Measurements from ENCODE around the gene CFTR. TPM values are rescaled to one million over a fixed set of nuclear protein-coding genes. Genes with fewer than 3 reads are reported as not detected.

Gene CFTR
- total RNA-seq, 1 experiment from 2014 or later, result 0.31 TPM

DNA sequence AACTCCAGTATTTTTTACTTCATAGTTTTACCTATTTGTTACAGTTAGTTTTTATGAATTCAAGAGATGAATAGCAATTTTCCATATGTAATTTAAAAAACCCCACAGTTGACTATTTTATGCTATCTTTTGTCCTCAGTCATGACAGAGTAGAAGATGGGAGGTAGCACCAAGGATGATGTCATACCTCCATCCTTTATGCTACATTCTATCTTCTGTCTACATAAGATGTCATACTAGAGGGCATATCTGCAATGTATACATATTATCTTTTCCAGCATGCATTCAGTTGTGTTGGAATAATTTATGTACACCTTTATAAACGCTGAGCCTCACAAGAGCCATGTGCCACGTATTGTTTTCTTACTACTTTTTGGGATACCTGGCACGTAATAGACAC lies 184.2 kb downstream of the CFTR start:
- ChIA-PET CTCF (no interaction called here), POLR2A (no interaction called here)
- Histone ChIP-seq H3K4me1 (ENCODE audit: control insufficient read depth, insufficient read depth, low read length) (no peaks in the 10 kb centered on the region), H3K9me3 (ENCODE audit: control insufficient read depth, insufficient read depth, low read depth, low read length) (no peaks in the 10 kb centered on the region), H3K27ac (ENCODE audit: low read length) (no peak overlapping the region), H3K36me3 (ENCODE audit: control insufficient read depth, insufficient read depth, low read length) (no peaks in the 10 kb centered on the region), H3K27me3 (ENCODE audit: control insufficient read depth, insufficient read depth, low read length) (no peaks in the 10 kb centered on the region), H3K4me3 (ENCODE audit: low read depth in 2 of 2, low read length in 2 of 2) (no peak overlapping the region)
- intact Hi-C loops (cut with micrococcal nuclease; ENCODE audit: unreplicated experiment), result no loop called here
- ATAC-seq (no peak), DNase-seq (ENCODE audit: low read depth, low spot score) (no peak)
- TF ChIP-seq SIN3A (IDR thresholded peaks at IDR 0.05; ENCODE audit: borderline replicate concordance, insufficient read depth, low read depth, low read length) (no peak), POLR2AphosphoS5 (IDR thresholded peaks at IDR 0.05; ENCODE audit: low read depth, low read length) (no peak), TCF7L2 (IDR thresholded peaks at IDR 0.05; ENCODE audit: low read depth, low read length) (no peak)
- TF ChIP-seq, protein P1, sequence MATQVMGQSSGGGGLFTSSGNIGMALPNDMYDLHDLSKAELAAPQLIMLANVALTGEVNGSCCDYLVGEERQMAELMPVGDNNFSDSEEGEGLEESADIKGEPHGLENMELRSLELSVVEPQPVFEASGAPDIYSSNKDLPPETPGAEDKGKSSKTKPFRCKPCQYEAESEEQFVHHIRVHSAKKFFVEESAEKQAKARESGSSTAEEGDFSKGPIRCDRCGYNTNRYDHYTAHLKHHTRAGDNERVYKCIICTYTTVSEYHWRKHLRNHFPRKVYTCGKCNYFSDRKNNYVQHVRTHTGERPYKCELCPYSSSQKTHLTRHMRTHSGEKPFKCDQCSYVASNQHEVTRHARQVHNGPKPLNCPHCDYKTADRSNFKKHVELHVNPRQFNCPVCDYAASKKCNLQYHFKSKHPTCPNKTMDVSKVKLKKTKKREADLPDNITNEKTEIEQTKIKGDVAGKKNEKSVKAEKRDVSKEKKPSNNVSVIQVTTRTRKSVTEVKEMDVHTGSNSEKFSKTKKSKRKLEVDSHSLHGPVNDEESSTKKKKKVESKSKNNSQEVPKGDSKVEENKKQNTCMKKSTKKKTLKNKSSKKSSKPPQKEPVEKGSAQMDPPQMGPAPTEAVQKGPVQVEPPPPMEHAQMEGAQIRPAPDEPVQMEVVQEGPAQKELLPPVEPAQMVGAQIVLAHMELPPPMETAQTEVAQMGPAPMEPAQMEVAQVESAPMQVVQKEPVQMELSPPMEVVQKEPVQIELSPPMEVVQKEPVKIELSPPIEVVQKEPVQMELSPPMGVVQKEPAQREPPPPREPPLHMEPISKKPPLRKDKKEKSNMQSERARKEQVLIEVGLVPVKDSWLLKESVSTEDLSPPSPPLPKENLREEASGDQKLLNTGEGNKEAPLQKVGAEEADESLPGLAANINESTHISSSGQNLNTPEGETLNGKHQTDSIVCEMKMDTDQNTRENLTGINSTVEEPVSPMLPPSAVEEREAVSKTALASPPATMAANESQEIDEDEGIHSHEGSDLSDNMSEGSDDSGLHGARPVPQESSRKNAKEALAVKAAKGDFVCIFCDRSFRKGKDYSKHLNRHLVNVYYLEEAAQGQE (IDR thresholded peaks at IDR 0.05; ENCODE audit: insufficient read depth in 1 of 2, low read depth in 2 of 2, low read length in 1 of 2), result no peak
- TF ChIP-seq, protein P2, sequence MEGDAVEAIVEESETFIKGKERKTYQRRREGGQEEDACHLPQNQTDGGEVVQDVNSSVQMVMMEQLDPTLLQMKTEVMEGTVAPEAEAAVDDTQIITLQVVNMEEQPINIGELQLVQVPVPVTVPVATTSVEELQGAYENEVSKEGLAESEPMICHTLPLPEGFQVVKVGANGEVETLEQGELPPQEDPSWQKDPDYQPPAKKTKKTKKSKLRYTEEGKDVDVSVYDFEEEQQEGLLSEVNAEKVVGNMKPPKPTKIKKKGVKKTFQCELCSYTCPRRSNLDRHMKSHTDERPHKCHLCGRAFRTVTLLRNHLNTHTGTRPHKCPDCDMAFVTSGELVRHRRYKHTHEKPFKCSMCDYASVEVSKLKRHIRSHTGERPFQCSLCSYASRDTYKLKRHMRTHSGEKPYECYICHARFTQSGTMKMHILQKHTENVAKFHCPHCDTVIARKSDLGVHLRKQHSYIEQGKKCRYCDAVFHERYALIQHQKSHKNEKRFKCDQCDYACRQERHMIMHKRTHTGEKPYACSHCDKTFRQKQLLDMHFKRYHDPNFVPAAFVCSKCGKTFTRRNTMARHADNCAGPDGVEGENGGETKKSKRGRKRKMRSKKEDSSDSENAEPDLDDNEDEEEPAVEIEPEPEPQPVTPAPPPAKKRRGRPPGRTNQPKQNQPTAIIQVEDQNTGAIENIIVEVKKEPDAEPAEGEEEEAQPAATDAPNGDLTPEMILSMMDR (IDR thresholded peaks at IDR 0.05), result no peak
- BruUV-seq (replicated peaks), result no TSS peak
- in situ Hi-C loops (cut with HindIII; ENCODE audit: low pct_unique_long_range_greater_than_20kb, low sequenced_read_pairs), result no loop called here

- in situ Hi-C loops (cut with HindIII; ENCODE audit: low pct_unique_long_range_greater_than_20kb, low sequenced_read_pairs), result no loop called here
- Histone ChIP-seq H3K27ac (ENCODE audit: low read length) (no peak overlapping the region), H3K4me1 (ENCODE audit: control insufficient read depth, insufficient read depth, low read length) (no peaks in the 10 kb centered on the region), H3K36me3 (ENCODE audit: control insufficient read depth, insufficient read depth, low read length) (no peaks in the 10 kb centered on the region), H3K4me3 (ENCODE audit: low read depth in 2 of 2, low read length in 2 of 2) (no peak overlapping the region), H3K9me3 (ENCODE audit: control insufficient read depth, insufficient read depth, low read depth, low read length) (no peaks in the 10 kb centered on the region), H3K27me3 (ENCODE audit: control insufficient read depth, insufficient read depth, low read length) (no peaks in the 10 kb centered on the region)
- BruUV-seq (replicated peaks), result no TSS peak
- DNase-seq (ENCODE audit: low read depth, low spot score), result no peak
- TF ChIP-seq POLR2AphosphoS5 (IDR thresholded peaks at IDR 0.05; ENCODE audit: low read depth, low read length) (no peak), TCF7L2 (IDR thresholded peaks at IDR 0.05; ENCODE audit: low read depth, low read length) (no peak), SIN3A (IDR thresholded peaks at IDR 0.05; ENCODE audit: borderline replicate concordance, insufficient read depth, low read depth, low read length) (no peak)
- TF ChIP-seq, protein P2 (IDR thresholded peaks at IDR 0.05), result no peak
- TF ChIP-seq, protein P1 (IDR thresholded peaks at IDR 0.05; ENCODE audit: insufficient read depth in 1 of 2, low read depth in 2 of 2, low read length in 1 of 2), result no peak
- intact Hi-C loops (cut with micrococcal nuclease; ENCODE audit: unreplicated experiment), result no loop called here
- no peak for ATAC-seq
- ChIA-PET CTCF (no interaction called here), POLR2A (no interaction called here)
Observed at GRCh38 chr7:117665368-117665767, 185.5 kb downstream of the CFTR start.
